GM10248 (cell line): ENCODE results near the gene EYA4.

Experiments
- CTCF ChIA-PET: fragments of 300-600 bp; sonication (Branson Sonifier 250); formaldehyde crosslinking; extraction: SDS; loops from one replicate; lab custom pipeline; 2021; ENCODE audit warnings: antibody characterized with exemption; lab: Yijun Ruan, JAX
- POLR2A ChIA-PET: fragments of 350-650 bp; sonication (Branson Sonifier 250); formaldehyde crosslinking; extraction: SDS; loops from one replicate; lab custom pipeline; 2020; ENCODE audit warnings: antibody characterized with exemption; lab: Yijun Ruan, JAX
- DNase-seq: peaks from one replicate; pipeline ENCODE4 v3.0.0; 2012; ENCODE audit errors: extremely low spot score
- TF ChIP-seq, protein P1 (sequence below): IDR thresholded peaks from 2 replicates; pipeline ENCODE4 v1.5.1; 2012; ENCODE audit warnings: mild to moderate bottlenecking, low read depth; ENCODE audit errors: extremely low read depth, missing control alignments, control extremely low read depth

Gene EYA4

DNA sequence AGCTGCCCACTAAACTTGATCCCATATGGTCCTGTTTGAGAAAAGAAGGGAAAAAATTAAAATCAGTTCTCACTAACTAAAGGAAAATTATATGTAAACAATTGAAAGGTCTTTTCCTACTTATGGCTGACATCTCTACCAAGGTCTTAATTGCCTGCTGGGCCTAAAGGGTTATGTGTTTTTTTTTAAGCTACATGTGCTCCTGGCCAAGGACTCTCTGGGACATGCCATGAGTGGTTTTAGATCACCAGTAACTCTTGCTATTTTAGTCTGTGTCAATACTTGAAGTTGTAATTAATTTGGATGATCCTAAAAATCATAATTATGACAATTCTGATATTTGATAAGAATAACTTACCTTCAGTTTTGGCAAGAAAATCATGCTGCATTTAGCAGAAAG lies 35.9 kb upstream of the EYA4 start:
- TF ChIP-seq, protein P1, sequence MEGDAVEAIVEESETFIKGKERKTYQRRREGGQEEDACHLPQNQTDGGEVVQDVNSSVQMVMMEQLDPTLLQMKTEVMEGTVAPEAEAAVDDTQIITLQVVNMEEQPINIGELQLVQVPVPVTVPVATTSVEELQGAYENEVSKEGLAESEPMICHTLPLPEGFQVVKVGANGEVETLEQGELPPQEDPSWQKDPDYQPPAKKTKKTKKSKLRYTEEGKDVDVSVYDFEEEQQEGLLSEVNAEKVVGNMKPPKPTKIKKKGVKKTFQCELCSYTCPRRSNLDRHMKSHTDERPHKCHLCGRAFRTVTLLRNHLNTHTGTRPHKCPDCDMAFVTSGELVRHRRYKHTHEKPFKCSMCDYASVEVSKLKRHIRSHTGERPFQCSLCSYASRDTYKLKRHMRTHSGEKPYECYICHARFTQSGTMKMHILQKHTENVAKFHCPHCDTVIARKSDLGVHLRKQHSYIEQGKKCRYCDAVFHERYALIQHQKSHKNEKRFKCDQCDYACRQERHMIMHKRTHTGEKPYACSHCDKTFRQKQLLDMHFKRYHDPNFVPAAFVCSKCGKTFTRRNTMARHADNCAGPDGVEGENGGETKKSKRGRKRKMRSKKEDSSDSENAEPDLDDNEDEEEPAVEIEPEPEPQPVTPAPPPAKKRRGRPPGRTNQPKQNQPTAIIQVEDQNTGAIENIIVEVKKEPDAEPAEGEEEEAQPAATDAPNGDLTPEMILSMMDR: no peak
- CTCF ChIA-PET: no interaction called here
- POLR2A ChIA-PET: no interaction called here
- no peak for DNase-seq

DNA sequence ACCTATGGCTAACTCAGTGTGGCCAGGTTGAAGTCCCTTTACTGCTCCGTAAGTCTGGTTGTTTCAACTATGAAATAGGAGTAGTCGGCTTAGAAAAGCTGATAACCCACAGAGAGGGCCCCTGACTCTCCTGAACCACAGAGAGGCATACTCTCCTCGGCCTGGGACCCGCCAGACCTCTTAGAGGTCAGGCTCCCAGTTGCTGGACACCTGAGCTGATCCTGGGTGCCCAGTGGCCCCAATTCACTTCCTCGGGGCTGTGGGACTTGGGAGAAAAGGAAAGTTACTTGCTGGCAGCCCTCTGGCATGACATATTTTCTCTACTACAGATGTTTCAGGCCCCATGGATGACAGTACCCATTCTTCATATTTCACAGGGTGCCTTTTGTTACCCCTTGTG lies 34.2 kb upstream of the EYA4 start:
- POLR2A ChIA-PET: no interaction called here
- TF ChIP-seq, protein P1: no peak
- no peak for DNase-seq
- CTCF ChIA-PET: interaction anchor here (0.9 to 1.6 kb wide), 2 partner anchors 12 to 19 kb away, joined by 3 read pairs; no protein-coding TSS in a partner anchor

DNA sequence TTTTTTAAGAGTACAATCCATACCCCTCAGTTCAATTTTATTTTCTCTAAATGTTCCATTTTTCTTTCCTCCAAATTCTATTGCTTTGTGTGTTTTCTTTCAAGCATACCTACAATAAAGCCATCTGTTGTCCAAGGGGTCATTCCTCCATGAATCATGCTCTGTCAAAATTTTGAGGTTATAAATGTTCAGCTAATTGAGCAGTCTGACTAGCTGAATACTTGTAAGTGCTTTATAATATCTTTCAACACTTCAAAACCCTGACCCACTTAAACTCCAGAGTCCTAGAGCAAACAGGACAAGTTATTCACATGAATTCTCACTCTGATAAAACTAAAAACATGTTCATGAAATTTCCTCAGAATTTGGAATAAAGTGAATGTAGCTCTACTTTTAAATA lies 33.4 kb upstream of the EYA4 start:
- no peak for DNase-seq
- CTCF ChIA-PET: interaction anchor here (0.9 to 1.6 kb wide), 4 partner anchors 11 to 19 kb away, joined by 3 to 6 read pairs (median 3); no protein-coding TSS in a partner anchor
- POLR2A ChIA-PET: no interaction called here
- TF ChIP-seq, protein P1: no peak

DNA sequence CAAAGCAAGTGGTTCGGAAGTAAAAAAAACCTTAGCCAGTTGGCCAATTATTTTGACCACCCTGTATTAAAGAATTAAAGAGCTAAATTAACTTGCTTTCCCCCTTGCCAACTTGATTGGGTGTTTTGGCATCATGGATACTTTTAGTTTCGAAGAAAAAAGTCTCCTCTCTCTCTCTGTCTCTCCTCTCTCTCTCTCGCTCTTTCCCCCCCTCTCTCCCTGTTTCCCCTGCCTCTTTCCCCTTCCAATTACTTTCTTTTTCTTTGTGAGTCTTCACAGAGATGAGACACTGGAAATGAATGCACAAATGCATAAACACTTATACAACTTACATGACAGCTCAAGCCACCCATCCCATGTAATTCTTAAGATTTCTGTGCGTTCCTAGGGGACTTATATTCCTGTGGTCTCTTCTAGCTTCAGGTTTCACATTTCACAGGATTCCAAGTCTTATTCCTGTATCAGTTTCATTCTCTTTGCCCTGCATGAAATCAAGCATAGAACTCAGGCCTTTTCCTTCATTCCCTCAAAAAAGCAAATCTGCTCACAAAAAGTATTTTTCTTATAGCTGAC lies 32.9 kb upstream of the EYA4 start:
- ChIA-PET POLR2A (no interaction called here), CTCF (interaction anchor here (0.9 to 1.6 kb wide), 4 partner anchors 15 to 23 kb away, joined by 3 to 6 read pairs (median 3); no protein-coding TSS in a partner anchor)
- no peak for DNase-seq
- TF ChIP-seq, protein P1: no peak

DNA sequence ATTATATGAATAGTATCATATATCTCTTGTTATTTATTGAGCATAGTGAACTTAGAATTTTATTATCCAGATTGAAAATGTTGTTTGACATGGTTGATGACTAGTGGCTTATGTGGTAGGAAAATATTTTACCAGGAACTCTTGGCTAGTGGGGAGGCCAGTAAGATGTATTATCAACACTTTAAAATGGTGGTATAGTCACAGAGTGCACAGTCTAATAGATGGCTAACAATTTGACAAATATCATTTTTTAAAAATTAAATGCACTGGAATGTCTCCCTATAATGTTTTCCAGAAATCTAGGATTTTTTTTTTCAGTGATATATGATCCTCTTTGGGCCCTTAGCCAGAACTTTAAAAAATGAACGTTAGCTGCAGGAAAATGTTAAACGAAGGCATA lies 26.9 kb upstream of the EYA4 start:
- no peak for DNase-seq
- TF ChIP-seq, protein P1: no peak
- CTCF ChIA-PET: no interaction called here
- POLR2A ChIA-PET: no interaction called here

DNA sequence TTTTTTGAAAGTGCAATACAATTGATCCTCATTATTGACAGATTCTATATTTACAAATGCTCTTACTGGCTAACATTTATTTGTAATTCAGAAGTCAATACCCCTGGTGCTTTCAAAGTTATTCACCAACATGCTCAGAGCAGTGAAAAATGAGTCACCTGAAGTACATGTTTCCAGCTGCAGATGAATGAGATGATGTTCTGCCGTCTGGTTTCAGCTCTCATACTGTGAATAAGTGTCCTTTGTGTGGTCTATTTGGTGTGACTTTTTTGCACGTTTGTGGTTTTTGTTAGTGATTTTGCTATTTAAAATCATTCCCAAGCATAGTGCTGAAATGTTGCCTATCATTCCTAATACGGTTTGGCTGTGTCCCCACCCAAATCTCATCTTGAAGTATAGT lies 22.3 kb upstream of the EYA4 start:
- POLR2A ChIA-PET: no interaction called here
- no peak for DNase-seq
- TF ChIP-seq, protein P1: no peak
- CTCF ChIA-PET: interaction anchor here (1.2 kb wide), 1 partner anchor 12 kb away, joined by 3 read pairs; no protein-coding TSS in a partner anchor

DNA sequence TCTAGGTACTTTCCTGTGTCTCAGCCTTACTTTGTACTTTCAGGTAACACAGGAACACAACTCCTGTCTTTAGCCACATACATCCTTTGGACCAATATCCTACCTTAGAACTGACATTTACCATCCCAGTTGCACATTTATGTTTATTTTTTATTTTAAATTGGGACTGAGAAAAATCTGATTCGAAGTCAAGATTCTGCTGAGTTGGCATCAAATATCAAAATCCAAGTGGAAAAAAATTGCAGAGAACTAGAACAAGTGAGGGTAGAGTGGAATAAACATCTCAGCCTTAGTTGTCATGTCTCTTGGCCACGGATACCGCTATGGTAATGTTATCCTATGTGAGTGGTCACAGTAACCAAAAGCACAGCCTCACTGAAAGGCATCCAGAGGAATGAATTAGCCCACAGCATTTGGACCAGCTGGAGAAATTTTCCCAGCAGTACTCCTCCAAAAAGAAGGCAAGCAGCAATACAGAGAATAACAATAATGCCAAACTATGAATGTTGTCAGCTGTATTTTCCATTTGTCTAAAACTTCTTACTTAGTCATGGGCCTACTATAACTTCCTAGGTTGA lies 17.6 kb upstream of the EYA4 start:
- TF ChIP-seq, protein P1: no peak
- ChIA-PET POLR2A (no interaction called here), CTCF (no interaction called here)
- no peak for DNase-seq
